ENCODE results near the gene HS3ST6. TPM values are rescaled to one million over a fixed set of nuclear protein-coding genes. Genes with fewer than 3 reads are reported as not detected.

Gene HS3ST6
- total RNA-seq, 3 donors from 2014 or later = not detected

- TF ChIP-seq, protein P1, sequence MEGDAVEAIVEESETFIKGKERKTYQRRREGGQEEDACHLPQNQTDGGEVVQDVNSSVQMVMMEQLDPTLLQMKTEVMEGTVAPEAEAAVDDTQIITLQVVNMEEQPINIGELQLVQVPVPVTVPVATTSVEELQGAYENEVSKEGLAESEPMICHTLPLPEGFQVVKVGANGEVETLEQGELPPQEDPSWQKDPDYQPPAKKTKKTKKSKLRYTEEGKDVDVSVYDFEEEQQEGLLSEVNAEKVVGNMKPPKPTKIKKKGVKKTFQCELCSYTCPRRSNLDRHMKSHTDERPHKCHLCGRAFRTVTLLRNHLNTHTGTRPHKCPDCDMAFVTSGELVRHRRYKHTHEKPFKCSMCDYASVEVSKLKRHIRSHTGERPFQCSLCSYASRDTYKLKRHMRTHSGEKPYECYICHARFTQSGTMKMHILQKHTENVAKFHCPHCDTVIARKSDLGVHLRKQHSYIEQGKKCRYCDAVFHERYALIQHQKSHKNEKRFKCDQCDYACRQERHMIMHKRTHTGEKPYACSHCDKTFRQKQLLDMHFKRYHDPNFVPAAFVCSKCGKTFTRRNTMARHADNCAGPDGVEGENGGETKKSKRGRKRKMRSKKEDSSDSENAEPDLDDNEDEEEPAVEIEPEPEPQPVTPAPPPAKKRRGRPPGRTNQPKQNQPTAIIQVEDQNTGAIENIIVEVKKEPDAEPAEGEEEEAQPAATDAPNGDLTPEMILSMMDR (IDR thresholded peaks at IDR 0.05) = no peak
- TF ChIP-seq POLR2A (IDR thresholded peaks at IDR 0.05) = no peak
- no peak for TF ChIP-seq POLR2AphosphoS5 (IDR thresholded peaks at IDR 0.05)
- H3K27ac ChIP-seq = no peak overlapping the region
- no peak for DNase-seq (ENCODE audit: low spot score in 2 of 2)
- H3K4me1 ChIP-seq = peaks cover 0 to 10% of the 10 kb centered on the region in 2 donors
- intact Hi-C loops (cut with DNase I; ENCODE audit: low total_unique reads) = no loop called here
- no peak overlapping the region for H3K4me3 ChIP-seq
- H3K9me3 ChIP-seq = no peaks in the 10 kb centered on the region
- H3K36me3 ChIP-seq = no peaks in the 10 kb centered on the region
- no peaks in the 10 kb centered on the region for H3K27me3 ChIP-seq
Measured at GRCh38 chr16:1944612-1945199, 26.5 kb upstream of the HS3ST6 start.

DNA sequence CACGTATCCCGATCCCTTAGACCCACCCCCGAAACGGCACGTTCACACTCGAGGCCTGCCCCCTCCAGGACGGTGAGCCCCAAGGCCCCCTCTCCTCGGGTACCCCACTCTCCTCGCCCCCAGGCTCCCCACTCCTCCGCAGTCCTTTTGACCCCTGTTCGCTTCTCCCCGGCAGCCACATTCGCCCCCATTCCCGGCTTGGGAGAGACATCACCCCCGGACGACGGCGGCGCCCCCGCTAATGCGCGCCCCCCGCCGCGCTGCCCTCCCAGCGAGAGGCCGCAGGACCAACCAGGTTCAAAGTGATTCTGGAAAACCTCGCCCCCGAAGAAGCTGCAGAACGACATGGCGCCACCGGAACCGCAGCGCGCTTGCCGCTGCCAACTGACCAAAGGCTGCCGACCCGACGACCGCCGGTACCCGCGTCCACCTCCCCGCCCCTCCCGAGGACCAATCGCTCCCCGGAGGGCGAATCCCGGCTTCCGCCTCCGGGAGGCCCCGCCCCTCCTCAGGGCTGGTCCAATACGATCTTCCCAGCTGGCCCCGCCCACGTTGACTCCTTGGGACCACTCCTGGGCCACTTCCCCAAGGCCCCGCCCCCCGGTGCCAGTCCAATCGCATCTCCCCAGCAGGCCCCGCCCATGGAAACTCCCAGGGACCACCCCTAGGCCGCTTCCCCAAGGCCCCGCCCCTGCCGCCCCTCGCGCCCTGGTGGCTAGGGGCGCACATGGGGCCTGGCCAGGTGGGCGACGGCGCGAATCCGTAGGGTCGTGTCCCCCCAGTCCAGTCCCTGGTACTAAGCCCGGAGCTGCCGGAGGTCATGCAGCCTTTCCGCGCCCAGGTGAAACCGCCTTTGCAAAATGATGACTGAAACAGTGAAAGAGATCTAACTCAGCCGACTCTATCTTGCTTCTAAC lies 24.9 kb upstream of the HS3ST6 start, which contains the start of gene MSRB1:
TSS of gene MSRB1 (minus strand) at position 390 of the 917 bp plus-strand sequence. CDS start at position 347, 43 bp downstream.
- Histone ChIP-seq H3K9me3 (no peaks in the 10 kb centered on the region), H3K4me3 (peak within 1 kb of the TSS; percentile 74 to 86 (median 84)), H3K36me3 (no peaks in the 10 kb centered on the region), H3K27me3 (no peaks in the 10 kb centered on the region), H3K4me1 (peaks cover 0 to 10% of the 10 kb centered on the region in 2 donors), H3K27ac (peak within 1 kb of the TSS; percentile 75 to 77)
- intact Hi-C loops (cut with DNase I; ENCODE audit: low total_unique reads) = no loop called here
- peak; percentile 99 to 100 for DNase-seq (ENCODE audit: low spot score in 2 of 2)
- peak; percentile 64 for TF ChIP-seq POLR2A (IDR thresholded peaks at IDR 0.05)
- TF ChIP-seq POLR2AphosphoS5 (IDR thresholded peaks at IDR 0.05) = peak; percentile 64 to 67 (median 66)
- TF ChIP-seq, protein P1 (IDR thresholded peaks at IDR 0.05) = no peak

DNA sequence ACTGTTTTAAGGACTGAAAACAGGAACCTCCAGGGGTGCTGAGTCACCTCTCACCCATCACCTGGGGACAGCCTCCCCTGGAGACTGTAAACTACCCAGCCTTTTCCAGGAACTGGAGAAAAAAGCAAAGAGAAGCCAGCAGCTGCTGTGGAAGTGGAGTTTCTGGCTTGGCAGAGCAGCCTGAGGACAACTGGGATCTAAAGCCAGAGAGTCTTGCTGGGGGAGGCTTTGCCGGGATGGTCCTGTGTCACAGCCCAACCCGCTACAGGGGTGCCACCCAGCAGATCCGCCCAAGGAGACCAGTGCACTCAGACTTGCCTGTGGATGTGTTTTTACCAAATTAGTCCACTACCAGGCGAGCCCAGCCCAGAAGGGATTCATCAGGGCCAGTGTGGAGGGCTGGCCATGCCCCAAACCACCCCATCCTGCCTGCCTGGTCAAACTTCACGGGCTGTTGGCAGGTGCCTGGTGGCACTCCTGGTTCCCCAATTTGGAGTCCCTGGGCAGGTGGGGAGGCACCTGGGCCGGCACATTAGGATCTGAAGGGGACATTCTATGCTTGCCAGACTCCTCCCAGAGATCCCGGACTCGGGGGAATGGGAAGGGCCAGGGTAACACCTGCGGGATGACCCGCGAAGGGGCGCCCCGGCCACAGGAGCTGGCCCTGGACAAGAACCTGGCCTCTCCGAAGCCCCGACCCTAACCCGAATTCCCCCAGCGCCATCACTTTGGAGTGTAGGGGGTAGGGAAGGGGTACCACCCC lies 24.0 kb upstream of the HS3ST6 start:
- Histone ChIP-seq H3K4me3 (peak overlapping the region; percentile 74 to 86 (median 84)), H3K27ac (peak overlapping the region; percentile 75 to 77), H3K4me1 (peaks cover 0 to 10% of the 10 kb centered on the region in 2 donors), H3K36me3 (no peaks in the 10 kb centered on the region), H3K27me3 (no peaks in the 10 kb centered on the region), H3K9me3 (no peaks in the 10 kb centered on the region)
- no peak for DNase-seq (ENCODE audit: low spot score in 2 of 2)
- TF ChIP-seq POLR2AphosphoS5 (IDR thresholded peaks at IDR 0.05) = no peak
- TF ChIP-seq, protein P1 (IDR thresholded peaks at IDR 0.05) = no peak
- no peak for TF ChIP-seq POLR2A (IDR thresholded peaks at IDR 0.05)
- intact Hi-C loops (cut with DNase I; ENCODE audit: low total_unique reads) = no loop called here

- peaks cover 0 to 10% of the 10 kb centered on the region in 2 donors for H3K4me1 ChIP-seq
- no peak for TF ChIP-seq POLR2AphosphoS5 (IDR thresholded peaks at IDR 0.05)
- TF ChIP-seq POLR2A (IDR thresholded peaks at IDR 0.05) = no peak
- TF ChIP-seq, protein P1 (IDR thresholded peaks at IDR 0.05) = no peak
- peak overlapping the region; percentile 21 to 49 for H3K27ac ChIP-seq
- no peaks in the 10 kb centered on the region for H3K9me3 ChIP-seq
- no peaks in the 10 kb centered on the region for H3K36me3 ChIP-seq
- no peak for DNase-seq (ENCODE audit: low spot score in 2 of 2)
- H3K27me3 ChIP-seq = no peaks in the 10 kb centered on the region
- peak overlapping the region in 2 of 3 donors; percentile 74 to 86 for H3K4me3 ChIP-seq
- intact Hi-C loops (cut with DNase I; ENCODE audit: low total_unique reads) = no loop called here
Measured at GRCh38 chr16:1941162-1942046, 23.2 kb upstream of the HS3ST6 start.

Data from breast epithelium (tissue), 4 donors.